Ectodermal cell (in vitro differentiated cells): Measurements from ENCODE around the gene RPUSD1.
"Not testable (repeated sequence)": the region's sequence is repeated elsewhere in the genome, so short reads cannot be mapped to it uniquely, and the experiment has no call there.

Experiments used
- H3K27ac ChIP-seq: 2 replicates; pipeline ENCODE4 v1.7.0; 2013; ENCODE audit warnings: mild to moderate bottlenecking, low read depth, low read length; ENCODE audit not compliant: insufficient read depth, poor library complexity, severe bottlenecking
- H3K27me3 ChIP-seq: 2 replicates; pipeline ENCODE4 v1.7.0; 2013; ENCODE audit warnings: mild to moderate bottlenecking, low read length; ENCODE audit not compliant: insufficient read depth, control insufficient read depth, poor library complexity, severe bottlenecking
- H3K36me3 ChIP-seq: one replicate; pipeline ENCODE4 v1.7.0; 2013; ENCODE audit warnings: low read length; ENCODE audit not compliant: control insufficient read depth, insufficient read depth
- H3K4me1 ChIP-seq: one replicate; pipeline ENCODE4 v1.7.0; 2013; ENCODE audit warnings: low read length; ENCODE audit not compliant: control insufficient read depth, insufficient read depth
- H3K4me3 ChIP-seq: 2 replicates; pipeline ENCODE4 v1.7.0; 2013; ENCODE audit warnings: low read depth, low read length, control low read depth; ENCODE audit not compliant: insufficient read depth
- H3K9me3 ChIP-seq: 2 replicates; pipeline ENCODE4 v1.7.0; 2013; ENCODE audit warnings: mild to moderate bottlenecking, low read length, moderate library complexity; ENCODE audit not compliant: control insufficient read depth
- WGBS, 2 experiments: methylation state at CpG; one replicate each; pipeline ENCODE4 v1.1.7; 2013; ENCODE audit warnings: missing lambda C conversion rate in 2 of 2; 5-methylcytosine and 5-hydroxymethylcytosine counted together

Gene RPUSD1

GRCh38 chr16:776298-776697 is 11.9 kb downstream of the RPUSD1 start:
- not testable (repeated sequence) for H3K27me3 ChIP-seq, H3K4me3 ChIP-seq, H3K4me1 ChIP-seq, H3K36me3 ChIP-seq, H3K9me3 ChIP-seq, H3K27ac ChIP-seq
- WGBS, 2 experiments, result 91 to 92% methylated on average over 10 of the region's 10 CpGs

- no peaks in the 10 kb centered on the region for H3K4me1 ChIP-seq
- H3K27ac ChIP-seq, result no peak overlapping the region
- H3K27me3 ChIP-seq, result peaks cover 7% of the 10 kb centered on the region
- WGBS, 2 experiments, result 91% methylated on average over 36 of the region's 36 CpGs
- no peaks in the 10 kb centered on the region for H3K36me3 ChIP-seq
- H3K4me3 ChIP-seq, result no peak overlapping the region
- H3K9me3 ChIP-seq, result no peaks in the 10 kb centered on the region
Measured at GRCh38 chr16:775236-775796, 12.9 kb downstream of the RPUSD1 start.

- H3K4me3 ChIP-seq, result no peak overlapping the region
- H3K36me3 ChIP-seq, result no peaks in the 10 kb centered on the region
- 92 to 93% methylated on average over 46 of the region's 46 CpGs for WGBS, 2 experiments
Measured at GRCh38 chr16:774086-775001, 13.8 kb downstream of the RPUSD1 start.

GRCh38 chr16:772959-773358 is 15.2 kb downstream of the RPUSD1 start:
- Histone ChIP-seq H3K4me1 (no peaks in the 10 kb centered on the region), H3K27me3 (no peaks in the 10 kb centered on the region), H3K9me3 (no peaks in the 10 kb centered on the region), H3K4me3 (no peak overlapping the region), H3K27ac (no peak overlapping the region), H3K36me3 (no peaks in the 10 kb centered on the region)
- WGBS, 2 experiments, result 93 to 94% methylated on average over 18 of the region's 18 CpGs

More at GRCh38 chr16:774086-775001, 13.8 kb downstream of the RPUSD1 start:
- Histone ChIP-seq H3K9me3 (no peaks in the 10 kb centered on the region), H3K4me1 (no peaks in the 10 kb centered on the region), H3K27ac (no peak overlapping the region), H3K27me3 (peaks cover 6% of the 10 kb centered on the region)

- Histone ChIP-seq H3K4me3 (no peak overlapping the region), H3K9me3 (no peaks in the 10 kb centered on the region), H3K4me1 (no peaks in the 10 kb centered on the region), H3K27me3 (no peaks in the 10 kb centered on the region), H3K36me3 (no peaks in the 10 kb centered on the region), H3K27ac (no peak overlapping the region)
- WGBS, 2 experiments, result 98 to 100% methylated on average over 1 to 9 of the region's 13 CpGs
Measured at GRCh38 chr16:770411-770810, 17.8 kb downstream of the RPUSD1 start.

GRCh38 chr16:769934-770333 is 18.2 kb downstream of the RPUSD1 start:
- H3K27ac ChIP-seq, result no peak overlapping the region
- H3K9me3 ChIP-seq, result no peaks in the 10 kb centered on the region
- no peaks in the 10 kb centered on the region for H3K4me1 ChIP-seq
- WGBS, 2 experiments, result 90 to 92% methylated on average over 19 of the region's 19 CpGs
- no peak overlapping the region for H3K4me3 ChIP-seq
- H3K27me3 ChIP-seq, result no peaks in the 10 kb centered on the region
- no peaks in the 10 kb centered on the region for H3K36me3 ChIP-seq

GRCh38 chr16:769184-769784 is 18.9 kb downstream of the RPUSD1 start:
- no peak overlapping the region for H3K27ac ChIP-seq
- no peaks in the 10 kb centered on the region for H3K36me3 ChIP-seq
- no peaks in the 10 kb centered on the region for H3K9me3 ChIP-seq
- 92 to 93% methylated on average over 18 to 20 of the region's 20 CpGs for WGBS, 2 experiments
- no peaks in the 10 kb centered on the region for H3K4me1 ChIP-seq
- no peaks in the 10 kb centered on the region for H3K27me3 ChIP-seq
- H3K4me3 ChIP-seq, result no peak overlapping the region

- no peaks in the 10 kb centered on the region for H3K36me3 ChIP-seq
- H3K27ac ChIP-seq, result no peak overlapping the region
- 91 to 94% methylated on average over 21 of the region's 21 CpGs for WGBS, 2 experiments
- H3K4me3 ChIP-seq, result no peak overlapping the region
- H3K4me1 ChIP-seq, result no peaks in the 10 kb centered on the region
- H3K27me3 ChIP-seq, result no peaks in the 10 kb centered on the region
- no peaks in the 10 kb centered on the region for H3K9me3 ChIP-seq
Measured at GRCh38 chr16:768428-768827, 19.8 kb downstream of the RPUSD1 start.

- Histone ChIP-seq H3K27ac (no peak overlapping the region), H3K9me3 (no peaks in the 10 kb centered on the region), H3K4me1 (no peaks in the 10 kb centered on the region), H3K4me3 (no peak overlapping the region), H3K27me3 (no peaks in the 10 kb centered on the region), H3K36me3 (no peaks in the 10 kb centered on the region)
- WGBS, 2 experiments, result 80 to 90% methylated on average over 10 to 18 of the region's 38 CpGs
Measured at GRCh38 chr16:767743-768235, 20.4 kb downstream of the RPUSD1 start.
